Activated naive CD4-positive, alpha-beta T cell treated with anti-CD3 and anti-CD28 coated beads, Interleukin-2, amount 10 ng/mL, durations not matched to agents 7 days and 5 days (primary cell): Measurements from ENCODE around the gene MOB1B.
"Not testable (repeated sequence)": the region's sequence is repeated elsewhere in the genome, so short reads cannot be mapped to it uniquely, and the experiment has no call there.

Experiments used
- CTCF ChIA-PET: fragments of 350-600 bp; sonication (Branson Sonifier 250); formaldehyde crosslinking; loops from one replicate; lab custom pipeline; 2021; ENCODE audit warnings: antibody characterized with exemption; lab: Charles Lee
- DNase-seq: peaks from one replicate; pipeline ENCODE4 v3.0.0-alpha.2; 2020
- H3K27ac Mint-ChIP-seq: one replicate; pipeline ENCODE4 v1.8.0; 2021; ENCODE audit warnings: mild to moderate bottlenecking, moderate library complexity, mixed read lengths
- H3K27me3 Mint-ChIP-seq: one replicate; pipeline ENCODE4 v1.8.0; 2021; ENCODE audit warnings: mild to moderate bottlenecking, mixed read lengths
- H3K36me3 Mint-ChIP-seq: one replicate; pipeline ENCODE4 v1.8.0; 2021; ENCODE audit warnings: mixed read lengths
- H3K4me1 Mint-ChIP-seq: one replicate; pipeline ENCODE4 v1.8.0; 2021; ENCODE audit warnings: mixed read lengths
- H3K4me3 Mint-ChIP-seq: one replicate; pipeline ENCODE4 v1.8.0; 2021; ENCODE audit warnings: mild to moderate bottlenecking, moderate library complexity, mixed read lengths
- H3K9me3 Mint-ChIP-seq: one replicate; pipeline ENCODE4 v1.8.0; 2021; ENCODE audit warnings: mixed read lengths

The MOB1B gene

DNA sequence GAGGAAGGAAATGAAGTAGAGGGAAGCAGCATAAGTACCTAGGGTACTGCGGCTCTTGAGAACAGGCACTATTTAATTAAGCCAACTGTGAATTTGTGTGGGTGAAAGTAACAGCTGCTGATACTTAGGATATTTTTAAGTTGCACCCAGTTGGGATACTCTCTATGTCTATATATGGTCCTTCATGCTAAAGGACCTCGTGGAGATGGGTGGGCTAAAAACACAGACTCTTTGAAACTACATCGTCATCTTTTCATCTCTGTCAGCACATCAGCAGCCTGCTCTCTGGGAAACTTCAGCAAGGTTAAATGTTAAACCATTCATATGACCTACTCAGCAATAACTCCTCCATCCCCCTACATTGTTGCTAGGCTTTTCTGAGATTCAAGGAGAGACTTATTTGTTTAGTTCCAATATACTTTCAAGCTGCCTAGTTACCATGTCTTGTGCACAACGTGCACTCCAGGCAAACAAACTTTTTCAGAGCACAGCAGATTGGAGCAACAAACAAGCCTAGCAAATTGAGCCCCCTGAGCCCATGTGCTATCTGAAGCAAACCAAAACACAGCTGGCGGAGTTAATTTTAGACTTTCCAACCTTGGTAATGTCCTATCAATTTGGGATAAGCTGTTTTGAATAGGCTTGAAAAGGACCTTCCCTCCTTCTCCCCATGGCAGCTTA, 6.2 kb upstream of the MOB1B start:
- CTCF ChIA-PET: no interaction called here
- Mint-ChIP-seq H3K9me3 (no peaks in the 10 kb centered on the region), H3K4me1 (no peaks in the 10 kb centered on the region), H3K4me3 (no peak overlapping the region), H3K36me3 (no peaks in the 10 kb centered on the region), H3K27me3 (no peaks in the 10 kb centered on the region), H3K27ac (no peak overlapping the region)
- no peak for DNase-seq

DNA sequence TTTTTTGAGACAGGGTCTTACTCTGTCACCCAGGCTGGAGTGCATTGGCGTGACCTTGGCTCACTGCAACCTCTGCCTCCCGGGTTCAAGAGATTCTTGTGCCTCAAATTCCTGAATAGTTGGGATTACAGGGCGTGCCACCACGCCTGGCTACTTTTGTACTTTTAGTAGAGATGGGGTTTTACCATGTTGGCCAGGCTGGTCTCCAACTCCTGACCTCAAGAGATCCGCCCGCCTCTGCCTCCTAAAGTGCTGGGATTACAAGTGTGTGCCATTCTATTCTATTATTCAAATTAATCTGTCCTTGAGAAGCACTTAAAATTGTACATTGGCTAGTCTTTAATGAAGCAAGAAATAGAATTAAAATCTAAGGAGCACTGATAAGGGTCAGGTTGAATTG, 3.6 kb upstream of the MOB1B start:
- H3K36me3 Mint-ChIP-seq, H3K27me3 Mint-ChIP-seq, H3K4me3 Mint-ChIP-seq, CTCF ChIA-PET, H3K9me3 Mint-ChIP-seq, H3K27ac Mint-ChIP-seq, DNase-seq: not testable (repeated sequence)
- H3K4me1 Mint-ChIP-seq: peaks cover 15% of the 10 kb centered on the region

DNA sequence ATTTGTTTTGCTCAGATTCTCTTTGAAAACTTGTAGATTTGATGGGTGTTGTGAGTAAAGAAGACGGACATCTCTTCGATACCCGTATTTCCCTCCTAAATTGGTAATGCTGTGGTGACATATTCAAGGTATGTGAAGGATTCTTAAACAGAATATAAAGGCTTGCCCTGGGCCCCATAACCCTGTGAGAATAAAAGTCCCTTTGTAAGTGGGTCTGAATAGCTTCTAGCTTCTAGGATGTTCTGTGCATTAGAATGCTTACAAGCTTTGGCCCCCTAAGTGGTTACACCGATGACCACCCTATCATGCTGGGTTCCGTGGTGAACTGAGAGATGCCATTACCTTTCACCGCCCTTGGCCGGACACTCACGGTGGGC, 574 bp upstream of the MOB1B start:
- Mint-ChIP-seq H3K36me3 (peaks cover 18% of the 10 kb centered on the region), H3K9me3 (no peaks in the 10 kb centered on the region), H3K27me3 (no peaks in the 10 kb centered on the region), H3K27ac (peak overlapping the region; percentile 90), H3K4me1 (peaks cover 29% of the 10 kb centered on the region), H3K4me3 (peak overlapping the region; percentile 98)
- CTCF ChIA-PET: interaction anchor here (0.8 to 1.7 kb wide), 6 partner anchors 17 to 165 kb away, joined by 3 to 13 read pairs (median 3); no protein-coding TSS in a partner anchor
- DNase-seq: no peak

GRCh38 chr4:70902577-70903290, 565 bp downstream of the MOB1B start:
- Mint-ChIP-seq H3K27ac (peak overlapping the region; percentile 90), H3K4me3 (peak overlapping the region; percentile 98), H3K36me3 (peaks cover 23% of the 10 kb centered on the region), H3K9me3 (no peaks in the 10 kb centered on the region), H3K27me3 (no peaks in the 10 kb centered on the region), H3K4me1 (peaks cover 29% of the 10 kb centered on the region)
- DNase-seq: no peak
- CTCF ChIA-PET: interaction anchor here (0.8 to 1.7 kb wide), 6 partner anchors 18 to 166 kb away, joined by 3 to 13 read pairs (median 3); no protein-coding TSS in a partner anchor

DNA sequence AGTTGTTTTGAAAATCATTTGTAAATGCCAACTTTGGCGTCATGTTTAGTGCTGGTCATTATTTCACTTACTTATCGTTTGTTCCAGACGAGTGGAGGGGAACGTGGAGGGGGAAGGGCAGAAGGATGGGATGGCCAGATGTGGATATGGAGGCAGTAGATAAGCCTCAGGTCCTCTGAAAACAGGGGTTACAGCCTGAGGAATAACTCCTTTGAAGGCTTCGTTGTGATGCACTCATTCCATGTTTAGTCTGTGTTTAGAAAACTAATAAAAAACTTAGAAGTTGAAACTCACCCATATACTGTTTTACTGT, 1.1 kb downstream of the MOB1B start:
- H3K4me1 Mint-ChIP-seq: peaks cover 29% of the 10 kb centered on the region
- H3K27me3 Mint-ChIP-seq: no peaks in the 10 kb centered on the region
- DNase-seq: no peak
- peaks cover 23% of the 10 kb centered on the region for H3K36me3 Mint-ChIP-seq
- peak overlapping the region; percentile 98 for H3K4me3 Mint-ChIP-seq
- no peaks in the 10 kb centered on the region for H3K9me3 Mint-ChIP-seq
- H3K27ac Mint-ChIP-seq: peak overlapping the region; percentile 1
- CTCF ChIA-PET: no interaction called here

DNA sequence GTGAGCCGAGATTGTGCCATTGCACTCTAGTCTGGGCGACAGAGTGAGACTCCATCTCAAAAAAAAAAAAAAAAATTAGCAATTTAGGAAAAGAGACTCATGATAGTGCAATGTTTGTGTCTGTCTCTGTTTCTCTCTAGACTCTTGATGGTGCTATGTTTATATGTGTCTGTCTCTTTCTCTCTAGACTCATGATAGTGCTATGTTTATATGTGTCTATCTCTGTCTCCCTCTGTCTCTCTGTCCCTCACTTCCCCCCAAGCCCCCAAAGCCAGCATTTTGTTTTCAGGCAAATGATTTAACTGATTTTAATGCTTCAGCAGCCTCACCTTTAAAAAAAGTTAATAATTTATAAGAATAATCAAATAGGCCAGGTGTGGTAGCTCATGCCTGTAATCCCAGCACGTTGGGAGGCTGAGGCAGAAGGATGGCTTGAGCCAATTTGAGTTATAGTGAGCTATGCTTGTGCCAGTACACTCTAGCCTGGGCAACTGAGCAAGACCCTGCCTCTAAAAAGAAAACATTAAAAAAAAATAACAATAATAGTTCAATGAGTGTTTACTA, 6.9 kb downstream of the MOB1B start:
- Mint-ChIP-seq H3K4me1 (peaks cover 12% of the 10 kb centered on the region), H3K27me3 (no peaks in the 10 kb centered on the region), H3K36me3 (peaks cover 23% of the 10 kb centered on the region), H3K9me3 (no peaks in the 10 kb centered on the region), H3K4me3 (no peak overlapping the region), H3K27ac (no peak overlapping the region)
- no peak for DNase-seq
- CTCF ChIA-PET: interaction anchor here (0.9 kb wide), 1 partner anchor 16 kb away, joined by 3 read pairs; no protein-coding TSS in a partner anchor

GRCh38 chr4:70914000-70914399, 11.8 kb downstream of the MOB1B start:
- Mint-ChIP-seq H3K27me3 (no peaks in the 10 kb centered on the region), H3K4me1 (no peaks in the 10 kb centered on the region), H3K4me3 (no peak overlapping the region), H3K9me3 (no peaks in the 10 kb centered on the region), H3K27ac (no peak overlapping the region), H3K36me3 (peaks cover 8% of the 10 kb centered on the region)
- CTCF ChIA-PET: no interaction called here
- no peak for DNase-seq

DNA sequence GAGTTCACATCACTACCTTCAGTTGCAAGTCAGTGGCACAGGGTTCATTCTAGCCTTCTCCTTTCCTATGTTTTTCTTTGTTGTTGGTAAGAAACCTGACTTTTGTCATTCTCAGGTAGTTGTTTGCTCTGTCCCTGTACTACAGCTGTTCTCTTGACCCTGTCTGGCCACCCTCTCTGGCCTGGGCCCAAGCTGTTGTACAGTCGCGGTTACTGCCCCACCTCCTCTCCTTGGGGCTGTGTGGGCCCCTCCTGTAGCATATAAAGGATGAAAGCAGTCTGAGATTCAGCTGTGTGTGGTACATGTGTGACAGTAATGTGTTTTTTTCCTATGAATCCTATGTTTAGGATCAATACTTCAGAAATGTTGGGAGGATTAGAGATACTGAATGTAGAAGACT, 12.5 kb downstream of the MOB1B start:
- Mint-ChIP-seq H3K27ac (no peak overlapping the region), H3K9me3 (no peaks in the 10 kb centered on the region), H3K4me3 (no peak overlapping the region), H3K27me3 (no peaks in the 10 kb centered on the region), H3K4me1 (no peaks in the 10 kb centered on the region), H3K36me3 (peaks cover 8% of the 10 kb centered on the region)
- DNase-seq: no peak
- CTCF ChIA-PET: no interaction called here

GRCh38 chr4:70915036-70915815, 13.1 kb downstream of the MOB1B start:
- DNase-seq: no peak
- Mint-ChIP-seq H3K36me3 (peaks cover 8% of the 10 kb centered on the region), H3K27ac (no peak overlapping the region), H3K4me3 (no peak overlapping the region), H3K27me3 (no peaks in the 10 kb centered on the region), H3K4me1 (no peaks in the 10 kb centered on the region), H3K9me3 (peaks cover 2% of the 10 kb centered on the region)
- CTCF ChIA-PET: no interaction called here

DNA sequence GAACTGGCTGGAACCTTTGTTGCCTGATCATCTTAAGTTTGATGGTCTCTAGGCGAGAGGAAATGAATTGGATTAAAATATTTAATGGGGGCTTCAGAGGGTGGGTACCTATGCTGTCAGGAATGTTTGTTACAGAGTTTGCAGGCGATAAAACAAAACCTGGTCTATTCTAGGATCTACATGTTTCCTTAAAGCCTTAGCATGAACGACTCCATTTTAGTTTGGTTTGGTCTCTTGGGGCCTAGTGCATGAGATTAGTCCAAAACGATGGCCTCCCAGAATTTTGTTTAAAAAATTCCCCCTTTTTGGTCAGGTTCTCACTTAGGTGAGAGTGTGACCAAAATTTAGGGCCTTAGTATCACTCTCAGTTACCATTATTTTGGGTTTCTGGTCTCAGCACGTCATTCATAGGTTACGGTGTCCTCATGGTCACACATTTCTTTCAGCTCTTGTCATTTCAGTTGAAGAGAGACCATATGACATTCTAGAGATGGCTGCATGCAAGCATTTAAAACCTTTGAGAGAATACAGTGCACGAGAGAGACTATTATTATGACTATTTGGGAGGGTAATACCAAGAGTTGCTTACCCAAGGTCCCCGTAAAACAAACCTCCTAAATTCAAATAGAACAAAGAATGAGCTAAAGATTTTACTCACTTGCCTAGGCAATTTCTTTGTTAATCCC, 13.8 kb downstream of the MOB1B start:
- H3K36me3 Mint-ChIP-seq: peaks cover 8% of the 10 kb centered on the region
- DNase-seq: no peak
- no peak overlapping the region for H3K27ac Mint-ChIP-seq
- no peak overlapping the region for H3K4me3 Mint-ChIP-seq
- peaks cover 6% of the 10 kb centered on the region for H3K9me3 Mint-ChIP-seq
- H3K4me1 Mint-ChIP-seq: no peaks in the 10 kb centered on the region
- H3K27me3 Mint-ChIP-seq: no peaks in the 10 kb centered on the region
- CTCF ChIA-PET: no interaction called here

DNA sequence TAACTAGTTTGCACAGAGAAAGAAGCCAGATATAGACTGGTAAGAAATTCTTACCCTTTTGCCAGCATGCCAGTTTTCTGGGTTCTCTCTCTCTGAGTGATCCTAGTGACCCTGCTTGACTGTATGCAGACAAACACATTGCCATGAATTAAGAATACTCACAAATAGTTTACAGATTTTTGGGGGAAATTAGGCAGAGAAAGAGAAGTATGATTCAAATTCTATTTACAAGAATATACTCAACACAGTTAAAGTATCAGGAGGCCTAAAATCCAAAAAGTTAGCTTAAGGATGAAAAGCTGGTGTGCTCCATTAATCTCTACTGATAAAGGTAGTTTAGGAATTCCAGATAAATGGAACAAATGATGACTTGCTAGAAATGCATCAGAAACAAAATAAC, 18.4 kb downstream of the MOB1B start:
- Mint-ChIP-seq H3K27me3 (no peaks in the 10 kb centered on the region), H3K36me3 (peaks cover 1% of the 10 kb centered on the region), H3K27ac (no peak overlapping the region), H3K4me1 (peaks cover 4% of the 10 kb centered on the region), H3K4me3 (no peak overlapping the region), H3K9me3 (peaks cover 8% of the 10 kb centered on the region)
- CTCF ChIA-PET: no interaction called here
- DNase-seq: no peak

GRCh38 chr4:70925418-70925817, 23.2 kb downstream of the MOB1B start:
- H3K27ac Mint-ChIP-seq: no peak overlapping the region
- peaks cover 4% of the 10 kb centered on the region for H3K9me3 Mint-ChIP-seq
- H3K36me3 Mint-ChIP-seq: peaks cover 4% of the 10 kb centered on the region
- no peak overlapping the region for H3K4me3 Mint-ChIP-seq
- CTCF ChIA-PET: interaction anchor here (0.7 to 0.9 kb wide), 4 partner anchors 16 to 273 kb away, joined by 3 to 5 read pairs (median 3); no protein-coding TSS in a partner anchor
- no peak for DNase-seq
- peaks cover 28% of the 10 kb centered on the region for H3K4me1 Mint-ChIP-seq
- H3K27me3 Mint-ChIP-seq: no peaks in the 10 kb centered on the region

DNA sequence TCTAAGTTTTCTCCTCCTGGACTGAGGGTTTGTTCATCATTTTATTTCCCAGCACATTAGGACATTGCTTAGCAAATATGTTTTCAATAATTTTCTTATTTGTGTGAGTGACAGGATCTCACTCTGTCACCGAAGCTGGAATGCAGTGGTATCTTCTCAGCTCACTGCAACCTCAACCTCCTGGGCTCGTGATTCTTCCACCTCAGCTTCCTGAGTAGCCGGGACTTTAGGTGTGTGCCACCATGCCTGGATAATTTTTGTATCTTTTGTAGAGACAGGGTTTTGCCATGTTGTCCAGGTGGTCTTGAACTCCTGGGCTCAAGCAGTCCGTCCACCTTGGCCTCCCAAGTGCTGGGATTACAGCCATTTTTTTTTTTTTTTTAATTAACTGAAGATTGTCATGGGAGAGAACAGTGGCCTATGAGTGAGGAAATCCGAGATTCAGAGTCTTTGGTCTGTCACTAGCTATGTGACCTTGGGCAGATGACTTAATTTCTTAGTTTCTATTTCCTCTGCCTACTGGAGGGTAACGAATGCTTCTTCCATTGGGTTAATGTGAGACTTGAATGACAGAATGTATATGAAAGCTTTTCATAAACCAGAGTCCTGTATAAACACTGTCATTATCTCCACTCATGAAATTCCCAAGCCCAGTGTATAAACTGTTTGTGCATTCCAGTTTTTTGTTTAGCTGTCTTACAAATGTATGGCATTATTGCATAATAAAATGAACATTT, 23.9 kb downstream of the MOB1B start:
- Mint-ChIP-seq H3K36me3 (peaks cover 4% of the 10 kb centered on the region), H3K4me3 (no peak overlapping the region), H3K4me1 (peaks cover 28% of the 10 kb centered on the region), H3K9me3 (peaks cover 3% of the 10 kb centered on the region), H3K27ac (no peak overlapping the region), H3K27me3 (no peaks in the 10 kb centered on the region)
- no peak for DNase-seq
- CTCF ChIA-PET: interaction anchor here (0.7 to 1.1 kb wide), 4 partner anchors 13 to 274 kb away, joined by 3 to 5 read pairs (median 3); partner anchors contain the start of gene MOB1B
